ENCODE measurements around the gene SUSD1. TPM values are rescaled to one million over a fixed set of nuclear protein-coding genes. Genes with fewer than 3 reads are reported as not detected.

The SUSD1 gene
- total and polyA plus RNA-seq, 2 experiments from 2014 or later = 4.2 to 8.4 TPM

DNA sequence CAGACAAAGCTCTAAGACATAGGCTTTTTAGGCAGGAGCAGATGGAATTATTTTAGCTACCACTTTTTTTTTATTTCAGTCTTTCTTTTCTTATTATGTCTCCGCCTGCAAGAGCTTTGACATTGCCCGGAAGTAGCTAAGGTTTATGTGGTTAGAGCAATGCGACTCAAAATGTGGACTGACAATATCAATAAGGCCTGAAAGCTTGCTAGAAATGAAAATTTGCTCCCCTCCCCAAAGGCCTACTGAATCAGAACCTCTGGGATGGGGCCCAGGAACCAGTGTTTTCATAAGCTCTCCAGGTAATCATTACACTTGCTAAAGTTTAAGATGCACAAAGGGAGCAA is 81.3 kb downstream of the SUSD1 start:
- Histone ChIP-seq H3K4me3 (no peak overlapping the region), H3K9me2 (ENCODE audit: insufficient read depth) (no peaks in the 10 kb centered on the region), H3K79me2 (ENCODE audit: insufficient read depth) (no peaks in the 10 kb centered on the region), H3K9me3 (ENCODE audit: low read depth) (no peaks in the 10 kb centered on the region), H3K4me1 (ENCODE audit: insufficient read depth) (no peaks in the 10 kb centered on the region), H3K4me2 (ENCODE audit: unreplicated experiment) (no peak overlapping the region), H3K27me3 (replicated peaks; ENCODE audit: insufficient read depth) (no peaks in the 10 kb centered on the region), H3K27ac (no peak overlapping the region), H2AFZ (no peak overlapping the region), H3K36me3 (ENCODE audit: low read depth) (no peaks in the 10 kb centered on the region), H4K20me1 (ENCODE audit: insufficient read depth) (no peaks in the 10 kb centered on the region), H3F3A (ENCODE audit: insufficient read depth) (no peaks in the 10 kb centered on the region), H3K9ac (no peak overlapping the region)
- no peak for TF ChIP-seq EZH2phosphoT487 (IDR thresholded peaks at IDR 0.05; ENCODE audit: insufficient read depth, low read depth)
- TF ChIP-seq EZH2 (IDR thresholded peaks at IDR 0.05; ENCODE audit: insufficient read depth, poor library complexity, severe bottlenecking) = no peak
- WGBS, 2 experiments (ENCODE audit: low coverage in 1 of 2, low lambda C conversion rate in 2 of 2, missing lambda C conversion rate in 2 of 2) = 63 to 64% methylated on average over 3 of the region's 3 CpGs
- in situ Hi-C loops (cut with MboI) = loop anchor here (5.0 kb wide), 1 partner anchor 263 kb away; no protein-coding TSS in a partner anchor
- no peak for DNase-seq

DNA sequence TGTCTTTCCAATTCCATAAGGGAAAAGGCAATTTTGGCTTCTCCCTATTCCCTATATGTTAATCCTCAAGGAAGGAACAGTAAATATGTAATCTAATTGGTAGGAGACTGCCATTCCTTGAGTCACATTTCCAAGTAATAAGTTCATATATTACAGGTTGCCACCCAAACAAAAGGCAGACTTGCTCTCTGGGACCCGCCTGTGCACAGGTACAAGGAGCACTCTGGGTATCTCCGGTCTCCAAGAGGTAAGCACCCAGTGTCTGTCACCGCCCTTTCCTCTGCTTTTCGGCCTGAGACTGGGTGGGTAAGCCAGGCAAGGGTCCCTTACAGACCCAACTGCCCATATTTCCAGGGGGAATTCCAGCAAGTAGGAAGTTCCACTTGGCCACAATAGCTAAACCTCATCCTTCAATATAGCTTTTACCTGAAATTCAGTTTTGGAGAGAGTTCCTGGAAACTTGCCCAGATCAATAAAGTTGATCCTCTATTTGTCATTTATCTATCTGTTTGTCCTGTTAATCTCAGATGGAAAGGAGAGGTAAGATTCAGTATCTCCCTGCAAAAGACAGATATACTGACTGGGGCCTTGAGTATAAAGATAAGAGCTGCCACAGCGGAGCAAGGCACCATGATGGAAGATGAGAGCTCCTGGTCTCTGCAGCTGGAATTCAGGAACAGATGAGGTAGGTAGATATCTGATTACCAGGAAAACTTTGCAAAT is 81.8 kb downstream of the SUSD1 start:
- Histone ChIP-seq H3K36me3 (ENCODE audit: low read depth) (no peaks in the 10 kb centered on the region), H3K4me2 (ENCODE audit: unreplicated experiment) (no peak overlapping the region), H3K9me3 (ENCODE audit: low read depth) (no peaks in the 10 kb centered on the region), H3K9ac (no peak overlapping the region), H4K20me1 (ENCODE audit: insufficient read depth) (no peaks in the 10 kb centered on the region), H2AFZ (no peak overlapping the region), H3K79me2 (ENCODE audit: insufficient read depth) (no peaks in the 10 kb centered on the region), H3K9me2 (ENCODE audit: insufficient read depth) (no peaks in the 10 kb centered on the region), H3K4me1 (ENCODE audit: insufficient read depth) (no peaks in the 10 kb centered on the region), H3K27me3 (replicated peaks; ENCODE audit: insufficient read depth) (no peaks in the 10 kb centered on the region), H3F3A (ENCODE audit: insufficient read depth) (no peaks in the 10 kb centered on the region), H3K27ac (no peak overlapping the region), H3K4me3 (no peak overlapping the region)
- whole genome bisulfite sequencing, 2 experiments (ENCODE audit: low coverage in 1 of 2, low lambda C conversion rate in 2 of 2, missing lambda C conversion rate in 2 of 2) = 98 to 99% methylated on average over 5 of the region's 5 CpGs
- in situ Hi-C loops (cut with MboI) = loop anchor here (5.0 kb wide), 1 partner anchor 264 kb away; no protein-coding TSS in a partner anchor
- TF ChIP-seq EZH2 (IDR thresholded peaks at IDR 0.05; ENCODE audit: insufficient read depth, poor library complexity, severe bottlenecking) (no peak), EZH2phosphoT487 (IDR thresholded peaks at IDR 0.05; ENCODE audit: insufficient read depth, low read depth) (no peak)
- DNase-seq = no peak

DNA sequence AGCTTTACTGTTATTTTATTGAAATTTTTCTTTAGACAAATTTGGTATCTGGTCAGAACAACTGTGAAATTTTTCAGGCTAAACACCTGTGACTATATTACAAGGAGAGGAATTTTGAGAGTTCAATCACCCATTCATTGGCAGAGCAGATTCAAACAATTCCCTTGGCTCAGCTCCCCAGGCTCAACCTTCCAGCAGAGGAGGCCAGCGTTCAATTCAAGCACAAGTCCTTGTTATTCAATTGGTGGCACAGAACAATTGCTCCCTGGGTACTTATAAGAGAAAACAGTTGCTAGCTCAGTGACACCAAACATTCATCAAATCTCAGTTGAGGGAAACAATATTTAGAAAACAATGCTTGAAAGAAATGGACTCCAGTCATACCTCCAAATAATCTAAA is 83.3 kb downstream of the SUSD1 start:
- no peak overlapping the region for H3K9ac ChIP-seq
- no peaks in the 10 kb centered on the region for H4K20me1 ChIP-seq (ENCODE audit: insufficient read depth)
- no peak overlapping the region for H2AFZ ChIP-seq
- no peaks in the 10 kb centered on the region for H3K36me3 ChIP-seq (ENCODE audit: low read depth)
- H3K4me3 ChIP-seq = no peak overlapping the region
- TF ChIP-seq EZH2phosphoT487 (IDR thresholded peaks at IDR 0.05; ENCODE audit: insufficient read depth, low read depth) (no peak), EZH2 (IDR thresholded peaks at IDR 0.05; ENCODE audit: insufficient read depth, poor library complexity, severe bottlenecking) (no peak)
- H3K9me2 ChIP-seq (ENCODE audit: insufficient read depth) = no peaks in the 10 kb centered on the region
- no peaks in the 10 kb centered on the region for H3K79me2 ChIP-seq (ENCODE audit: insufficient read depth)
- in situ Hi-C loops (cut with MboI) = loop anchor here (5.0 kb wide), 1 partner anchor 265 kb away; no protein-coding TSS in a partner anchor
- H3F3A ChIP-seq (ENCODE audit: insufficient read depth) = no peaks in the 10 kb centered on the region
- H3K4me1 ChIP-seq (ENCODE audit: insufficient read depth) = no peaks in the 10 kb centered on the region
- H3K27ac ChIP-seq = no peak overlapping the region
- H3K27me3 ChIP-seq (replicated peaks; ENCODE audit: insufficient read depth) = no peaks in the 10 kb centered on the region
- no peaks in the 10 kb centered on the region for H3K9me3 ChIP-seq (ENCODE audit: low read depth)
- H3K4me2 ChIP-seq (ENCODE audit: unreplicated experiment) = no peak overlapping the region
- peak; percentile 37 for DNase-seq
- WGBS, 2 experiments (ENCODE audit: low coverage in 1 of 2, low lambda C conversion rate in 2 of 2, missing lambda C conversion rate in 2 of 2) = 14 to 17% methylated on average over 1 of the region's 1 CpG

DNA sequence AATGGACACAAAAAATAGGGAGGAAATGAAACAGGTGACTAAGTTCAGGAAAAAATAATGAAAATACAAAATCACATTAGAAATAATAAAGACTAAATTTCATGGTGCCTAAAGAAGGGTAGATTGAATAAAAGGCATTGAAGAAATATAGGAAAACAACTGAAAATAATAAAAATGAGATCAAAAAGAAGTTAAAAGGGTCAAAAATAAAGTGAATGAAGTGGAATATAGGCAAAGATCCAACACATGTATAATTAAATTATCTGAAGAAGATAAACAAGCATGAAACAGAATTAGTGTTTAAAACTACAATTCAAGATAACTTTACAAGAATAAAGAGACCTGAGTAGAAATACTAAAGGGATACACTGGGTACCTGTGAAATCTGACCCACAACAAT is 87.6 kb downstream of the SUSD1 start:
- Histone ChIP-seq H3F3A (ENCODE audit: insufficient read depth) (no peaks in the 10 kb centered on the region), H3K9me3 (ENCODE audit: low read depth) (no peaks in the 10 kb centered on the region), H3K27ac (no peak overlapping the region), H3K79me2 (ENCODE audit: insufficient read depth) (no peaks in the 10 kb centered on the region), H4K20me1 (ENCODE audit: insufficient read depth) (no peaks in the 10 kb centered on the region), H3K27me3 (replicated peaks; ENCODE audit: insufficient read depth) (no peaks in the 10 kb centered on the region), H3K4me2 (ENCODE audit: unreplicated experiment) (no peak overlapping the region), H3K9ac (no peak overlapping the region), H3K4me1 (ENCODE audit: insufficient read depth) (no peaks in the 10 kb centered on the region), H3K36me3 (ENCODE audit: low read depth) (no peaks in the 10 kb centered on the region), H3K4me3 (no peak overlapping the region), H3K9me2 (ENCODE audit: insufficient read depth) (no peaks in the 10 kb centered on the region), H2AFZ (no peak overlapping the region)
- no peak for DNase-seq
- in situ Hi-C loops (cut with MboI) = loop anchor here (10.0 kb wide), 1 partner anchor 617 kb away; no protein-coding TSS in a partner anchor
- TF ChIP-seq EZH2 (IDR thresholded peaks at IDR 0.05; ENCODE audit: insufficient read depth, poor library complexity, severe bottlenecking) (no peak), EZH2phosphoT487 (IDR thresholded peaks at IDR 0.05; ENCODE audit: insufficient read depth, low read depth) (no peak)
